GM19467 (cell line): ENCODE measurements around the gene NUP62.
"Not testable (repeated sequence)": the region's sequence is repeated elsewhere in the genome, so short reads cannot be mapped to it uniquely, and the experiment has no call there.

Source experiments
- ATAC-seq: cut with Tn5 transposase; IDR thresholded peaks from one replicate; pipeline ENCODE4 v1.9.1; 2021; ENCODE audit warnings: mild to moderate bottlenecking, moderate library complexity; ENCODE audit not compliant: unreplicated experiment

Gene NUP62

DNA sequence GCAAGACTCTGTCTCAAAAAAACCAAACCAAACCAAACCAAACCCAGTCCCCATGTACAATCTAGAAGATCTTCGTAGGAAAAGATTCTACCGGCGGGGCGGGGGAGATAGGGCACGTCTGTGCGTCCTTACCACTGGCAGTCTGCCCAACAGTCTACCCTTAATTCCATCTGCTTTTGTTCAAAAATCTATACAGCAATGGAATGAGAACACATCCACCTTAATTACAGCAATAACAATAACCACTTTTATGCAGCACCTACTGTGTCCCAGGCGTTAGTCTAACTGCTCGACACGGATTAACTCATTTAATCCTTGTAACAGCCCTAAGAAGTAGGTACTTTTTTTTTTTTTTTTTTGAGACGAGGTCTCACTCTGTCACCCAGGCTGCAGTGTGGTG is 2.8 kb downstream of the NUP62 start:
- ATAC-seq, result no peak

GRCh38 chr19:49925486-49925885 is 3.8 kb downstream of the NUP62 start:
- ATAC-seq, result no peak

- not testable (repeated sequence) for ATAC-seq
Observed at GRCh38 chr19:49924881-49925210, 4.5 kb downstream of the NUP62 start.

DNA sequence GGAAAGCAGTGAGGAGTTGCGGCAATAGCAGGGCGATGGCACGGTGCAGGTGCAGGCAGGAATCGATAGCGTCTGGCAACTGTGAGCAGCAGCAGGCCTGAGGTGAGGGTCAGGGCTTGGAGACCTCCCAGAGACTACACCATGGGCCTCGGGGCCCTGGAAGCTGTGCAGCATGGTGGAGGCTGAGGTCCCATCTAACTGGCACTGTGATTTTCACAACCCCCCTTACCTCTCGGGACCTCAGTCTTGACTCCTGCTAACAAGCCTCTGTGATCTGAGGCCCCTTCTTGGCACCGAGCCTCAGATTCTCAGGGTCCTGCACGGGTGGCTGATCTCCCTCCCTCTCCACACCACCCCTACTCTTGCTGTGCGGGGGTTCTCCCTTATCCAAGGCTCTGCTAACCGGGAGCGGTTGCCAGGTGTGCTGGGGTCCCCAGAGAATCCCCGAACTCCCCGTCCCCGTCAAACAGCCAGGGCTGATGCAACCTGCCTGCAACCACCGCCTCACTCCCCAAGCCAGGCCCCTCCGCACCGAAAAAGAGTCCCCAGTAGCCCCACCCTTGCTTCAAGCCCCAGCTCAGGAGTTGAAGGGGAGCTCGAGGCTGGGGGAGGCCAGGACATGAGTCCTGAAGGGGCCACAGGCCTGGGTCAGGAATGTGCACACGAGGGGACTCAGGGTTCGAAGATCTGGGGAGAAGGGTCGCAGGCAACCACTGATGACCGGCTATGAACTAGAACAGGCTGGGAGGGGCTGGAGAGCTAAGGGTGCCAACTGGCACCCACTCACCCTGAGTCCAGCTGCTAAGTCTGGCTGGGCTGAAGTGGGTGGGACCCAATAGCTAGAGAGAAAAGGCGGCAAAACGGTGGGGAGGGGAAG is 5.1 kb downstream of the NUP62 start:
- ATAC-seq, result no peak

DNA sequence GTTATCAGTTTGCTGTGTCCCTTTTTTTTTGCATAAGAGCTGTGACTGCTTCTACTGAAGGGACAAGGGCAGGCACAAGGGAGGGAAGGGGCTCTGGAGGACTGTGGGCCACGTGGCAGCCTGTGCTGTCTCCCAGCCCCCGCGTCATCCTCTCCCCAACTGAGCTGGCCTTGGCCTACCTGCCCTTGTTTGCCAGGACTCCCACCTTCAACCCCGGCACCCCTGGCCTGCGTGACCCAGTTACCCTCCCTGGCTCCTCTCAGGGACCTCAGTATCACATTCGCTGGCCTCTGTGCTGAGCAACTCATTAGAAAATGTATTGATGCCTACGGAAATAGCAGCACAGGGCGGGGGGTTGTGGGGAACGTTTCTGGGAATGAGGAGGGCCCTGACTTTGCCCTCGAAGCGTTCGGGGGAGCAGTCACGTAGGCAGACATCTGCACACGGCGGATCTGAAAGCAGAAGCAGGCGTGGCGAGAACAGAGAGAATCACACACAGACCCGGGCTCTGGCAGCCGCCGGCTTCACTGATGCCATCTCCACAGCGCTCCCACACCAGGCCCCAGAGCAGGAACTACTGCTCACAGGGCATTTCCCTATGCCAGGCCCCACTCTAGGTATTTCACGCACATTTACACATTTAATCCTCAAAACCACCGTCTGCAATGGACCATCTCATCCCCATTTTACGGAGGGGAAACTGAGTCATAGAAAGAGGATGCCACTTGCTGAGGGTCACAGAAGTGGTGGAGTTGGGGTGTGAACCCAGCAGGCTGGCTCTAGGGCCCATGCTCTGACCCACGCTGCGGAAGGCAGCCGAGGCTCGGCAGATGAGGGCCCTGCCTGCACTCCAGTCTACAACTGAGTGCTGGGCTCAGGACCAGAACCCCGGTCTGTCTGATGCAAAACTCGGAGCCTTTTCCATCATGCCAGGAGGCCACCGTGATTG is 6.0 kb downstream of the NUP62 start:
- no peak for ATAC-seq

DNA sequence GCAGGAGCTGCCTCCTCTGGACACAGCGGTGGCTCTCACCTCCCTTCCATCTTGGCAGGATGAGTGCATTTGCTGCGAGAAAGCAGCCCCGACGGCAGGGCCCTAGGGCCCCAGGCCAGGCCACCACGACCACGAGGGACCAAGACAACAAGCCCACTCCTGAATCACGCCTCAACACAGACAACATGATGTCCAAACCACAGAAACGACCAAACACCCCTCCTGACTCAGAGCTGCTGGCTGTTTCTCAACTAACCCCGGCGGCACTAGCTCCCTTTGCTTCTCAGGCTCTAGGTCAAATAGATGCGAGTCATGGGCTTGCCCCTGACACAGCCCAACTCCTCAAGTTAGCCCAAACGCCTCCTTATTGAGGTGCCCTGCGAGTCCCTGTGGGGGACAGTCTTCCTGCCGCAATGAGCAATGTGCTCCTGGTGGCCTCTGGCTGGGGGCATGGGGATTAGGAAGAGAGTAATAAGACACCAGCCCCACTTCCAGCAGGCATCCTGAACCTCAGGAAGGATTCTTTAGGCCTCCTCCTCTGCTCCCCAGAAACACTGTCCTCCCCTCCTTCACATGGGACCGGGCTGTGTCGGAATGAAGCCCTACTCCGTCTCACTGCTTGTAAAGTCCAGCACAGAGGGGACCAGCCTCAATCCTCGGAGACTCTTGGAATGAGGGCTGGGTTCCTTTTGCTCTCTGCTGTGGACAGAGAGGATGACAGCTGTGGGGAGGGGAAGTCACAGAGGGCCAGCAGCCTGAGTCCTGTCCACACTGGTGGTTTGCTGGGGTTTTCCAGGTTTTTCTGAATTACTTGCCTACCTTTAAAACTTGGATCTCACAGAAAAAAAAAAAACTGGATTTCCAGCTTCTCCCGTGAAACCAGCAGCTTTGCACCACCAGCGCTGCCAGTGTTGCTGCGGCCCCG is 7.2 kb downstream of the NUP62 start:
- ATAC-seq, result no peak

- no peak for ATAC-seq
Observed at GRCh38 chr19:49920624-49921363, 8.5 kb downstream of the NUP62 start.

GRCh38 chr19:49918089-49918488 is 11.2 kb downstream of the NUP62 start:
- ATAC-seq, result no peak

DNA sequence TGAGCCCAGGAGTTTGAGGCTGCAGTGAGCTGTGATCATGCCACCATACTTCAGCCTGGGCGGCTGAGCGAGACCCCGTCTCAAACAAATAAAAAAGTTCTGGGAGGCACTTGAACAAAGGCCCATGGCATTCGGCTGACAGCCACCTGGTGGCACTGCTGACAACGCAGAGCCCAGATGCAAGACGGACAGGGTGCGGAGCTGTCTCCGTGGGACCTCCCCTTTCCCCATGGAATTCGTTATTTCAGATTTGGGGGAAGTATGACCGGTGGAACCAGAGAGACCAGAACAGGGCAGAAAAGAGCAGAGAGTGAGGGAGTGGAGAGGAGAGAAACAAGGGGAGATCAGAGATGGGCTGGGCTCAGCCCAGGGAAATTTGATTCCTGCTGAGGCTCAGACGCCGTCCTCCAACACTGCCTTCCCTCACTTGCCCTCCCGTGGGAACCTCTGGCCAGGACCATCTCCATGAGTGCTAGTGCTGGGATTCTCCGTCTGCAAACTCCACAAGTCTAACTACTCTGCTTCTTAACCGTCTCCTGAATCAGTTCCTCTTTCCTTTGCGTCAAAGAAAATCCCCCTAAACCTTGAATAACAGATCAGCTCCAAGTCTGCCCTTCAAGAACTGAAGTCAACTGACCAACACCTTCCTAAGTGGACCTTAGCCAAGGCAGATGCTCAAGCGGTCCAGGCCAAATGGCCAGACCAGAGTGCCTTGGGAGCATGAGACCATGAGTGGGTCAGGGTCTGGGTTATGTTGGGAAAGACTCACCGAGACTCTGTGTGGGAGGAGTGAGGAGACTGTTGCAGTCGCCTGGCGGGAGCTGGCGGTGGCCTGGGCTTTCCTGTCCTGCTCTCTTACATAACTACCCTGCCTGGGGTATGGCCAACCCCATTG is 12.2 kb downstream of the NUP62 start:
- no peak for ATAC-seq

- ATAC-seq, result no peak
Observed at GRCh38 chr19:49915271-49915670, 14.0 kb downstream of the NUP62 start.

DNA sequence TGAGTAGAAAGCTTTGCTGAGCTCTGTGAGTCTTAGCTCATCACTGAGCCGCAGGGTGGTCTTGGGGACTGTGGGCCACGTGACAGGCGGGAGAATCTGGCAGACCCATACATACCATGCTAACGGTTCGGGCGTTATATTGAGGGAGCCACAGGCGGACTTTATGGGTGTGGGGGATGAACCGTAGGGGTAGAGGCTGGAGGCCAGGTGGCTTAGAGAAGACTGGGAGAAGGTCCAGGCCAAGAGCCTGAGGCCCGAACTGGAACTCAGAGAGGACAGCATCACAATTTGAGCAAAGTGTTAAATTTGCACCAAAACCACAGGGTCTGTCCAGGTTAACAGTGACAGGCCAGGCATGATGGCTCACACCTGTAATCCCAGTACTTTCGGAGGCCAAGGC is 15.6 kb downstream of the NUP62 start:
- no peak for ATAC-seq

DNA sequence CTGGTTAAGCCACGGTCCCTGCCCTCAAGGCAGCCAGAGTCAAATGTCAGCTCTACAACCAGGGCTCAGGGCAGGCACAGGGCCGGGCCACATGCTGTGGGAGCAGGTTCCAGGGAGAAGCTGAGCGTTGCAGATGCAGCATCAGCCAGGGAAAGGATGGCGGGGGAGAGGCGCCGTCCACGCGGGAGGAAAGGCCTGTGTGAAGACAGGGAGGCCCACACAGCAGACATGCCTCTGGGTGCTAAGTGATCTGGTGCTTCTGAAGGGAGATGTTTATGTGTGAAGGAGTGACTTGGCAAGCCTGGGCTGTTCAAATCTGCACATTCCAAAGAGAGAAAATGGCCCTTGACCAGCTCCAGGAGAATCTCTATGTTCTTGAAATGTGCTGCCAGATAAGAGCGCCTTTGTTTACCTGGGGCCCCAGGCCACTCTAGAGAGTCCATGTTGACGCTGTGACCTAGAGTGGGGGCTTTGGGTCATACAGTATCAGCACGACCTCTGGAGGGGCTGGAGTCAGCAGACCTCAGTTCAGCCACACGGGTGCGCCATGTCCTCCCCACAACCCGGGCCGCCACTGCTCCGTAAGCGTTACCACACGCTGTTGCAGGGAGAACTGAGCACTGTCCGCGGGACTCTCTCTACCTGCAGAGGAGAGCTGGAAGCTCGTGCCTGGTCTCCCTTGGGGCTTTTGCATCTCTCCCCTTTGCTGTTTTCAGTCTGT is 16.2 kb downstream of the NUP62 start:
- no peak for ATAC-seq

DNA sequence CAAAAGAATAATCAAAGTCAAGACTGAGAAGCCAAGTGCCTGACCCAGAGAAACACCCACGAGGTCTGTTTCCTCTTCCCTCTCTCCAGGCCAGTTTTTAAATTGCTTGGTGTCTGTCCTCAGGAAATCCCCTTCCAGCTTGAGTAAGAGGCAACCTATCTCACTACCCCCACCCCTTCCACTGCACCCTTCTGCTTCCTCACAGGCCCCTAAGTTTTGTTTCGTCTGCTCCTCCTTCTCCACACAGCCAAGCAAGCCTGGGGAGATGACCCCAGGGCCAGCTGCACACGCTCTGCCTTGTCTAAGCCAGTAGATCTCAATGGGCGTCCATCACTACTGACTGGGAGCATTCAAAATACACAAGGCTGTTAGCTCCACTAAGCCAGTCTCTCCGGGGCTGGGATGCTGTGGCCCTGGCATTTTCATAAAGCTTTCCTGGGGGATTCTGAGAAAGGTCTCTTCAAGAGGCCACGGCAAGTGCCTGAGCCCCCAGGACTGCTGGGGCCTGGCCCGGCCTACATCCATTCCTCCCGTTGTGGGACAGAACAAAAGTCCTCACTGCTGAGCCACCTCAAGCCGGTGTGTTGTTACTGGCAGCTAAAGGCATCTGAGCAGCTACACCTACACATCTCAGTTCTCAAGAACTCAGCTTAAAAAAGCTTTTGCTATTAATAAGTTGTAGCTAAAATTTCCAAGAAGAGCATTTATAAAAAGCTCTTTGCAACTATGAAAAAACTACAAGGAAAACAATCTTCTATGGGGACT is 17.7 kb downstream of the NUP62 start:
- no peak for ATAC-seq

DNA sequence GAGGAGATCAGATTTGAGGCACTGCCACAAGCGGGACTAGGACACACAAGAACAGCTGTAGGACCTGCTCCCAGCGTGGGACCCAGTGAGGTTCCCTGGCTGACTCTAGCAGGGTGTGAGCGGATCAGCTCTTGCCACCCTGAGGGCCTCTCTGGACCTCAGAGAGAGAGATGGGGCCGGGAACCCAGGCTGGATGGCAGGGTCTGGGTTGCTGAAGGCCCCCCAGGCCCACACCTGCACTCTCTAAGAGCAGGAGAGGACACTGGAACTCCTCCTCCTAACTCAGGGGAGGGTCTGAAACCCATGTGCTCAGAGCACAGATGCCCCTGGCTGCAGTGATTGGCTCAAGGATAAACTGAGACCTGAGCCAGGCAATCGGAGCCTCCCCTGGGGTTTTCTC is 19.1 kb downstream of the NUP62 start:
- ATAC-seq, result no peak

GRCh38 chr19:49908480-49909420 is 20.6 kb downstream of the NUP62 start:
- no peak for ATAC-seq

GRCh38 chr19:49907745-49908446 is 21.4 kb downstream of the NUP62 start:
- ATAC-seq, result no peak
